Mucosa of descending colon (tissue), 3 donors: Measurements from ENCODE around the gene GDA. TPM values are rescaled to one million over a fixed set of nuclear protein-coding genes. Genes with fewer than 3 reads are reported as not detected.
"Not testable (repeated sequence)": the region's sequence is repeated elsewhere in the genome, so short reads cannot be mapped to it uniquely, and the experiment has no call there.

Experiments
- ATAC-seq: fragments of 200-7000 bp; cut with Tn5 transposase; one replicate; pipeline ENCODE4 v1.9.1; 2020; ENCODE audit warnings: mild to moderate bottlenecking, moderate library complexity
- DNase-seq, 3 donors: peaks; one replicate each; pipeline ENCODE4 v3.0.0-alpha.2; 2020
- H3K36me3 ChIP-seq: fragments of 200-600 bp; one replicate; pipeline ENCODE4 v1.8.0; 2021; ENCODE audit warnings: low read depth, mild to moderate bottlenecking
- H3K4me1 ChIP-seq: fragments of 200-600 bp; one replicate; pipeline ENCODE4 v1.8.0; 2021; ENCODE audit warnings: low read depth, mild to moderate bottlenecking
- H3K4me3 ChIP-seq: fragments of 200-600 bp; one replicate; pipeline ENCODE4 v1.8.0; 2021; ENCODE audit warnings: mild to moderate bottlenecking
- H3K9me3 ChIP-seq: fragments of 200-600 bp; one replicate; pipeline ENCODE4 v1.8.0; 2021; ENCODE audit warnings: mild to moderate bottlenecking
- intact Hi-C, 2 donors: fragments of 100-400 bp; cut with DNase I in 1 of 2; cut with micrococcal nuclease in 1 of 2; formaldehyde crosslinking; loops; one replicate each; pipeline versions ENCODE4 v1.11.0 to v1.11.1; 2022; cut with DNase I, micrococcal nuclease
- total RNA-seq, 3 donors: library from RNA; stranded (reverse); fragmentation: NEBNext Ultra II Directional in 2 of 3; extraction: Animal tissue kit (Norgen Biotek cat#: 25700) in 2 of 3; gene quantifications; one replicate each; pipeline versions ENCODE4 v1.2.1 to v1.2.4, GENCODE V29; 2021 to 2023
- TF ChIP-seq, protein P1 (sequence below): fragments of 200-600 bp; IDR thresholded peaks from one replicate; pipeline ENCODE4 v1.8.0; 2022; ENCODE audit warnings: antibody characterized with exemption, mild to moderate bottlenecking
- donor health status: DM: no; HTN: no; CAD: no; lungs with moderate emphysema.
- donor health status: DM: no; HTN: no; CAD: no.
- donor health status: DM: no; HTN: yes; CAD: no.

GDA gene
- total RNA-seq, 3 donors from 2014 or later, result 28.7 to 65.5 (median 30.1) TPM

DNA sequence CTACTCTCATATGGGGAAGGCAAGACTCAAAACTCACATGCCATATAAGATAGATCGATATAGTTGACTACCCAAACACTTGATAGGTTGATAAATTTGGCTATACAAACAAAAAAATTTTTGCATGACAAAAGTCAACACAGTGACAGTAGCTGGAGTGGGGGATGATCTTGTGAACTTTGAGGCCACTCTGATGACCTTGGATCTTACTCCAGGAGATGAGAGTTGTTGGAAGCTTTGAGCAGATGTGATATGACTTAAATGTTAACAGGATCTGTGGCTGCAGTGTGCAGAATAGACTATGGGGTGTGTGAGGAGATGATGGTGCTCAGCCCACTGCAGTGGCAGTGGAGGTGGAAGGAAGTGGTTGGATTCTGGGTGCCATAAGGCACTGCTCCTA, 114.3 kb downstream of the GDA start:
- intact Hi-C loops, result no loop called here
- TF ChIP-seq, protein P1, sequence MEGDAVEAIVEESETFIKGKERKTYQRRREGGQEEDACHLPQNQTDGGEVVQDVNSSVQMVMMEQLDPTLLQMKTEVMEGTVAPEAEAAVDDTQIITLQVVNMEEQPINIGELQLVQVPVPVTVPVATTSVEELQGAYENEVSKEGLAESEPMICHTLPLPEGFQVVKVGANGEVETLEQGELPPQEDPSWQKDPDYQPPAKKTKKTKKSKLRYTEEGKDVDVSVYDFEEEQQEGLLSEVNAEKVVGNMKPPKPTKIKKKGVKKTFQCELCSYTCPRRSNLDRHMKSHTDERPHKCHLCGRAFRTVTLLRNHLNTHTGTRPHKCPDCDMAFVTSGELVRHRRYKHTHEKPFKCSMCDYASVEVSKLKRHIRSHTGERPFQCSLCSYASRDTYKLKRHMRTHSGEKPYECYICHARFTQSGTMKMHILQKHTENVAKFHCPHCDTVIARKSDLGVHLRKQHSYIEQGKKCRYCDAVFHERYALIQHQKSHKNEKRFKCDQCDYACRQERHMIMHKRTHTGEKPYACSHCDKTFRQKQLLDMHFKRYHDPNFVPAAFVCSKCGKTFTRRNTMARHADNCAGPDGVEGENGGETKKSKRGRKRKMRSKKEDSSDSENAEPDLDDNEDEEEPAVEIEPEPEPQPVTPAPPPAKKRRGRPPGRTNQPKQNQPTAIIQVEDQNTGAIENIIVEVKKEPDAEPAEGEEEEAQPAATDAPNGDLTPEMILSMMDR, result no peak
- ATAC-seq (no peak), DNase-seq (no peak)
- no peaks in the 10 kb centered on the region for H3K36me3 ChIP-seq
- no peak overlapping the region for H3K4me3 ChIP-seq
- no peaks in the 10 kb centered on the region for H3K4me1 ChIP-seq
- no peaks in the 10 kb centered on the region for H3K9me3 ChIP-seq

GRCh38 chr9:72268961-72269360, 119.7 kb downstream of the GDA start:
- Histone ChIP-seq H3K9me3 (no peaks in the 10 kb centered on the region), H3K4me3 (no peak overlapping the region), H3K36me3 (no peaks in the 10 kb centered on the region), H3K4me1 (no peaks in the 10 kb centered on the region)
- TF ChIP-seq, protein P1, result no peak
- DNase-seq, result no peak
- no peak for ATAC-seq
- intact Hi-C loops, result no loop called here

DNA sequence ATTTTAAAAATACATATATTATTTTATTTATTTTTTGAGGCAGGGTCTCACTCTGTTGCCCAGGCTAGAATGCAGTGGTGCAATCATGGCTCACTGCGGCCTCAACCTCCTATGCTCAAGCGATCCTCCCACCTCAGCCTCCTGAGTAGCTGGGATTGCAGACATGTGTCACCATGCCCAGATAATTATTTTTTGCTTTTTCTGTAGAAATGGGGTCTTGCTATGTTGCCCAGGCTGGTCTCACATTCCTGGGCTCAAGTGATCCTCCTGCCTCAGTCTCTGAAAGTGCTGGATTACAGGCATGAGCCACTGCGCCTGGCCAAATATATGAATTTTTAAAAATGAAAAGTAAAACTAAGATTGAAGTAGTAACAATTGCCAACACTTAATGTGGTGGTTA, 121.1 kb downstream of the GDA start:
- intact Hi-C loops, result loop anchor here (2.0 to 10.0 kb wide), 2 partner anchors 232 to 554 kb away; no protein-coding TSS in a partner anchor

GRCh38 chr9:72271613-72272478, 122.6 kb downstream of the GDA start:
- no peak overlapping the region for H3K4me3 ChIP-seq
- ATAC-seq (peak; percentile 72), DNase-seq (peak in 1 of 3 donors; percentile 88)
- no peaks in the 10 kb centered on the region for H3K9me3 ChIP-seq
- no peaks in the 10 kb centered on the region for H3K36me3 ChIP-seq
- TF ChIP-seq, protein P1, result peak; percentile 48
- intact Hi-C loops, result loop anchor here (2.0 to 10.0 kb wide), 2 partner anchors 233 to 553 kb away; no protein-coding TSS in a partner anchor
- no peaks in the 10 kb centered on the region for H3K4me1 ChIP-seq

More for the DNA sequence above, 121.1 kb downstream of the GDA start:
- H3K4me3 ChIP-seq, ATAC-seq, H3K4me1 ChIP-seq, DNase-seq, H3K36me3 ChIP-seq, H3K9me3 ChIP-seq: not testable (repeated sequence)

DNA sequence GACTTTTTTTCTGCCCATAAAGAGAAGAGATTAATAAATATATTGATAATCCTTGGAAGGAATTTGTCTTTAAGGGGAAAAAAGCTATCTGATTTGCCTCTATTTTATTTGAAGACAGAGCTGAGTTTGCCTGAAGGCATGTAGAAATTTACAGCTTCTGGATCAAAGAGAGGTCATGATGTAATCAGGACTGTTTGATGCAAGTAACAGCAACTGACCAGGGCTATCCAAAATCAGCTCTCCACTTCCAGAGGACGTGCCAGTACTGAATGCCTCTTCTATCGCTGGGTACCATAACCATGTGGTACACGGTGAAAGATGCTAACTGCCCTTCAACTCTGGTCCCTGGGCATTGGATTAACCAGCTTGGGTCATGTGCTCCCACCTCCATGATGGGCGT, 125.2 kb downstream of the GDA start:
- H3K4me3 ChIP-seq, result no peak overlapping the region

More for the DNA sequence above, 125.2 kb downstream of the GDA start:
- DNase-seq (no peak), ATAC-seq (no peak)
- H3K4me1 ChIP-seq, result peaks cover 4% of the 10 kb centered on the region
- no peaks in the 10 kb centered on the region for H3K36me3 ChIP-seq
- TF ChIP-seq, protein P1, result no peak
- H3K9me3 ChIP-seq, result no peaks in the 10 kb centered on the region
- intact Hi-C loops, result loop anchor here in 1 of 2 donors (10.0 kb wide), 1 partner anchor 550 kb away; no protein-coding TSS in a partner anchor
